Stimulated activated CD4-positive, alpha-beta T cell treated with anti-CD3 and anti-CD28 coated beads, Interleukin-4, amount 100 ng/mL, for 4 hours (primary cell): ENCODE measurements around the gene RPGR.

Experiments used
- DNase-seq, 2 experiments: peaks; one replicate each; pipeline ENCODE4 v3.0.0-alpha.2; 2020

Gene RPGR

DNA sequence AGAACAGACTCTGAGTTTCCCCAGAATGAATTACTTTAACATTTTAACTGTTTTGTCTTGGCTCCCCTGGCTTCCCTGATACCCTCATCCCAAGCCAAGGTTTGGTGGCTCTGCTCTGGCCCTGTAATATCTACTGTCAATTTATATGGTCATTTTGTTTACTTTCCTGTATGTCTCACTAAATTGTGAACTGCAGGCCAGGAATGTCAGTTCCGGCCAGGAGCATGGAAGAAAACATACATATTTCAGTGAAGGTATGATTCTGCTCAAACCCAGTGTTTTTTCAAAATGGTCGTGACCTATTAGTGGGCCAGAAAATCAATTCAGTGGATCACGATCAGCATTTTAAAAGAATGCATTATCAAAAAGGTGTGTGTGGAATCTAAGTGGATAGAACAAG is 1.2 kb downstream of the RPGR start:
- no peak for DNase-seq

DNA sequence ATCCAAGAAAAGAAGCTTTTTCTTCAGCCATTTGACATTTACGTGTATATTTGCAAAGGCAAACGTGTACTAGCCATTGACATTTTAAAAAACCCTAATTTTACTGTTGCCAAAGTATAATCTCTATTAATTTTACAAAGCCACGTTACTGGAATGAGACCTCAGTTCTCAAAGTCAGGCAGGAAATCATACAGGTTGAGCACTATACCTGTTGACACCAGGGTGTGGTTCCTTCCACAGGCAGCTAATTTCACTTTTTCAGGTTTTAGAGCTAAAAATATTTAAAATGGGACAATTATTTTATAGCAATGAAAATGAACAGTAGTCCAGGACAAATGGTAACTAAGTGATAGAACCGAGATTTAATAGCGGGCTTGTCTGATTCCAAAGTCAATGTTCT is 6.5 kb downstream of the RPGR start:
- no peak for DNase-seq

DNA sequence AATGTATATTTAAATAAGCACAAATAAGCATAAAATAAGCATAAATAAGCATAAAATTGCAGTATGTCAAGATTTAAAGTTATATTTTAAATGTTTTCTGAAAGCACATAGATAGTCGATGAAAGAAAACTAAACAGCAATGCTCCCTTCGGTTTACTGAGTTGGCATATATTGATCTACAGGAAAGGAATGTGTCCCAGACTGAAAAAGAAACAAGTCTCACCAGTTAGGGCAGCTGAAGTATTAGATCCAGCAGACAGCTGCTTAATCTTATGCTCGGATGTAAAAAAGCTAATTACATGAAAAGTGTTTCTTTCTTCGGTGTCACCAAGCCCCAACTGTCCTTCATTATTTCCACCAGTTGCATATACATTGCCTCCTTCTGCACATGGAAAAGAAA is 8.7 kb downstream of the RPGR start:
- DNase-seq = no peak

DNA sequence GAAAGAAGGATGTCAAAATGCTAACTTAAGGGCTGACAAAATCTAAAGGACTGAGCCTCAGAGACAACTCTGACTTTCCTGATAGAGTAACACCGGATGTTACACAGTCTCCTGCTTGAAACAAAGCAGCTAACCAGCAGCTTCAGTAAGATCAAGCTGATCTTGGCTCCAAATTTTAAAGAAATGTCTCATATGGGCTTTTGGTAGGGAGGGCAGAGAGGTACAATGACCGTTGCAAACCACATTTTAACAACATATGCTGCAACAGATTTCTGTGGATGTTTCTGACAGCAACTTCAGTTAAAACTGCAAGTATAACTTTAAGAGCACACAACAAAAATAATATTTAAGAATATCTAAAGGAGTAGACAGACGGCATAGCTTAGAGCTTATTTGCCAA is 9.1 kb downstream of the RPGR start:
- DNase-seq = no peak

- DNase-seq = no peak
Measured at GRCh38 chrX:38315186-38315585, 12.1 kb downstream of the RPGR start.

- no peak for DNase-seq
Measured at GRCh38 chrX:38313190-38313589, 14.1 kb downstream of the RPGR start.

GRCh38 chrX:38312436-38312835 is 14.9 kb downstream of the RPGR start:
- DNase-seq = no peak

- DNase-seq = no peak
Measured at GRCh38 chrX:38311743-38312142, 15.6 kb downstream of the RPGR start.

DNA sequence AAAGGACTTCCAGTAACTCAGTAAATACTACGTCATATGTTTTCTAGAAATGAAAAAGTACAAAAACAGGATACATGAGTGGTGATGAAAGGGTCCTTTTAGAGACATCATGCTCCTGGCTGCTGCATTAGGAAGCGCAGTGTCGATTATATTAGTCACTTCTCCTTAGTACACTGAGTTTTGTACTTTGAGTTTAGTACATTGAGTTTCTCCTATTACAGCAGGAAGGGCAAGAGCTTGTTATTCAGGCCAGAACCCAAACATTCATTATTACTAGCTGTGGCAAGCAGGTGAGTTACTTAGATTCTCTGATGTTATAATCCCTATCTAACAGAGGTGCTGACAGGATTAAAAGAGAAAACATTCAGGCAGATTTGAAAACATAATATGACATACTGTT is 21.3 kb downstream of the RPGR start:
- no peak for DNase-seq

DNA sequence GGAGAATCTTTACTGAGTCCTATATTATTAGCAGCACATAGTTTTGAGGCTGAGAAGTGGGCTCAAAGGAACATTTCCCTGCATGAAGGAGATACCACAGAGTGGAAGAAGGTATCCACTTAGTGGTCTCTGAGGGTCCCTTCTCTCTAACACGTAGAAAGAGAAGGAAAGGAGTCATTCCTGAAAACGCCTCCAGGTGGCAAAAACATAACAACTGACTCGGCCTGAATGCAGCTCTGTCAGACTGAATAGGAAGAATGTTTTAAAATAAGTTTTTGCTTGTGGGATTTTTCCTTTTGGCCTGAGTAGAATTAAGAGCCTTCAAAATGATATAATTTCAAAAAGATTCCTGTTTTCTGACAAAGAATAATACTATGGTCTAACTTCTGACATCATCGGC is 23.3 kb downstream of the RPGR start:
- DNase-seq = no peak

DNA sequence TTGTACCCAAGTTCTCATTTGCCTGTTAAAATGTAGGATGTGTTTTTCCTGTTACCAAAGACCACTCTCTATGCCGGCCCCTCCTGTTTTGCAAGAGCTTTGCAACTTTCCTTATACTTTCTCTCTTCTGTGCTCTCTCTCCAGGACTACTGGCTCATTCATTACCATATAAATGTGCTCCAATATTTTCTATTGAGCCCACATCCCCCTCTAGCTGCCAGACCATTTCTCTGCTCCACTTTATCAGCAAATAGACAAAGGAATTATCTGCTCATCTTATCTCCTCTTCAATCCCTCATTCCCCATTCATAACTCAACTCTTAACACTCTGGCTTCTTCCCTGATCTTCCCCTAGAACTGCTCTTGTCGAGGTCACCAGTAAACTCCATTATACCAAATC is 33.6 kb downstream of the RPGR start:
- DNase-seq = no peak

DNA sequence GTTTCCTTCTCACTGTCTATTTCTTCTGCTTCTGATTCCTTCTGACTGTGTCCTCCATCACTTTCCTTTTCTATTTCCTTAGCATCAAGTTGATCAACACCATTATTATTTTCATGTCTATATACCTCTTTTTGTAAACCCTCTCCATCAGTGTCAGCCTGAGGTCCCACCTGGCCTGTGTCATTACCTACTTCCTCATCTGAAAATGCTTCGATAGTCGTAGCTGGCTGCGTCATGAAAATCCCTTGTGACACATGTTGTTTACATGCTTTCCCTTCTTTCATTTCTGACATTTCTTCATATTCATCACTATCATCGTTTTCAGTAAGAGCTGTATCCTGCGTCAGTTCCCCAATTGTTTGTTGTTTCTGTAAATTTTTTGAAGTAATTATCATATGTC is 39.6 kb downstream of the RPGR start:
- no peak for DNase-seq

DNA sequence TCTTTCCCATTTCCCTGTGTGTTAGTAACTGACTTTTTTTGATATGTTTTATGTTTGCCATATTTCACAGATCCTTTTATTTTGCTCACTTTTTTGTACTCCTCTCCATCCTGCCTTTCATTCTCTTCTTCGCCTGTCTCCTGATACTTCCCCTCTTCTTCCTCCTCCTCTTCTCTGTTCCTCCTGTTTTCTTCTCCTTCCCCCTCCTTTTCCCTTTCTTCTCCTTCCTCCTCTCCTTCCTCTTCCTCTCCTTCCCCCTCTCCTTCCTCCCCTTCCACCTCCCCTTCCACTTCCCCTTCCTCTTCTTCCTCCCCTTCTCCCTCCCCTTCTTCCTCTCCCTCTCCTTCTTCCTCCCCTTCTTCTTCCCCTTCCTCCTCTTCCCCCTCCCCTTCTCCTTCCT is 41.7 kb downstream of the RPGR start:
- DNase-seq = no peak

GRCh38 chrX:38282049-38282448 is 45.3 kb downstream of the RPGR start:
- no peak for DNase-seq

GRCh38 chrX:38279188-38279587 is 48.1 kb downstream of the RPGR start:
- DNase-seq = no peak

GRCh38 chrX:38278682-38279081 is 48.6 kb downstream of the RPGR start:
- DNase-seq = no peak

GRCh38 chrX:38277802-38278201 is 49.5 kb downstream of the RPGR start:
- DNase-seq = no peak

GRCh38 chrX:38277136-38277535 is 50.2 kb downstream of the RPGR start:
- DNase-seq = no peak

DNA sequence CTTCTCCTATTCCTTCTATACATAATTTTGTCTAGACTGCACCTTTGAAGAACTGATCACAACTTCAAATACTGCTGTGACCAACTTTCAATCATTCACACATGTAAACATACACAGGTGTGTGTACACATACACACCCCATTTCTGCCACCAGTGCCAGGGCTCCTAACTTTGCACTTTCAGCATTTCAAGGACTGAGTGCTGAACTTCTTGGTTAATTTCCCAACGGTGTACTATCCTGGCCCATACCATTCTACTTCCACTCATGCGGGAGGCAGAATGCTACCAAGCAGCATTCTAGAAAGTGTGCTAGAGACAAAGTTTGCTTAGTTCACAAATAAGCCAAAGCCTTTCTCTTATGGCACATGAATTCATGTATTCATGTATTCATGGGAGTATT is 51.2 kb downstream of the RPGR start:
- DNase-seq = no peak

- DNase-seq = no peak
Measured at GRCh38 chrX:38275615-38276014, 51.7 kb downstream of the RPGR start.

DNA sequence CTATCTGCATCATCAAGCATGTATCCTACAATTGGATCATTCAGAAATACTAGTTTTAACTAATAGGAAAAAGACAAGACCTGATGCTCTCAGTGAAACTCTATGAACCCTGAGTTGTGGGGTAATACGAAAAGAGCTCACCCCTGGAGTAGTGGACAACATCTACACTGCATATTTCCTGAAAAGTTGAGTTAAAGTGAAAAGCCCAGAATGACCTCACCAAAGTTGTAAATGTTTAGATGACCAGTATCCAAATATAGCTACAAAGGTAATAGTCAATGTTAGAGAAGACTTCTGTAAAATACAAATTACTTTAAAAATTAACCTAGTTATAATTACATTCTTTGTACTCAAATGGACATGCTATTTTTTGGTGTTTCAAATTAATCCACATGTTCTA is 53.9 kb downstream of the RPGR start:
- no peak for DNase-seq

DNA sequence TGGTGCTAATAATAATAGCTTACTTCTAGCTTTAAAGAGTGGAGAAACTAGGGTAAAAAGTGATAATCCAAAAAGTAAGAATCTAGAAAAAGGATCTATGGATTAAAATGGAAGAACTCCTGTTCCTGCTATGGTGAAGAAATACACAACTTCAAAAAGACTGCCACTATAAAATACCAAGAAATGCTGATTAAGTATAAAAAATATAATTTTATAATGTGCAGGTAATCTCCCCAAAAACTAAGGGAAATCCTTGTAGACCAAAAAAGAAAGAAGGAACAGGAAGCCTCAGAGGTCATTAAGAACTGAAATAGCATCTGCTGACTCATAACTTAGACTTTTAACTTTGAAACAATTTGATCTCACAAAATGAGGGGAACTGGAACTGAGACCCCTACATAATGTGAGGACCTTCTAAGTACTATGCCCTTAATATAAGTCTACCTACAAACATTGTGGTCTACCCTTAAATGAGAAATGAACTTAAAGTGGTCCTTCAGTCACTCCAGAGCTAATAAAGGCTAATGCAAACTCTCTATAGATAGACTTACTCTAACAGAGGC is 56.1 kb downstream of the RPGR start:
- no peak for DNase-seq

- no peak for DNase-seq
Measured at GRCh38 chrX:38268011-38268410, 59.3 kb downstream of the RPGR start.

DNA sequence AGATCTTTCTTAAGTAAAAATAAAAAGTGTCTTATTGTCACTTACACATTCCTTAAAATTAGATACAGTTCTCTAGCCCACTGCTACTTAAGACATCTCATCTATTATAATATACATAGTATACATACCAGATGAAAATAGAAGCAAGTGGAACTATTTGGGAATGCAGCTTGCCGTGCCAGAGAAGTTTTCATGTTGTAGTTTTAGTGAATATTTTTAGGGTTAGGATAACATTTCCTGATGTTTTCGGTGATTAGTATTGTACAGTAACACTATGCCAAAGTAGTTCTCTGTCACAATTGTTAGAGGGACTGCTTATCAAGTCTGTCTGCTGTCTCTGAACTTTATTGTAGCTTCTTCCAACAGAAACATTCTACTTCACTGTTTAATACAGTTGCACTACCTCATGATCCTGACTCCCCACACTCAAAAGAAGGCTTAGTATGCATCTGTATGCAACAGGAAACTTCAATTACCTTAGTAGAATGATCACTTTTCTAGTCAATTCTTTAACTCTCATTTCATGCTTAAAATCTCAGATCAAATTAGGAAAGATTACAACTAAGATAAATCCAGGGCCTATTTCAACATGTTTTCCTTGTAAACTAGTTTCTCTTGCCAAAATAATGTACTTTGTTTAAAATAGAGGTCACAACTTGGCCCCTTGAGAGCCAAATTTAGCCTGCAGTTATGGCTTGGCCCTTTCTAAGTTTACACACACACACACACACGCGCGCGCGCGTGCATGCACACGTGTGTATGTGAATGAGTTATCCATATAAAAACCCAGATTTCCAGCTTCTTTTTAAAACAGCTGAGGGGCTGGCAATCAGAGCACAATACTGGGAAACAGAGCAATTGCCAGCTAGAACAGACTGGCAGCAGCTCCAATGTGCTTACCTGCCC is 64.3 kb downstream of the RPGR start:
- no peak for DNase-seq

- no peak for DNase-seq
Measured at GRCh38 chrX:38260231-38260630, 67.1 kb downstream of the RPGR start.
